HFFc6 (cell line): Measurements from ENCODE around the gene IPO5. TPM values are rescaled to one million over a fixed set of nuclear protein-coding genes. Genes with fewer than 3 reads are reported as not detected.

Source experiments
- DNase-seq: peaks from one replicate; pipeline ENCODE4 v3.0.0-alpha.2; 2018
- H3K27ac Mint-ChIP-seq: 2 replicates; pipeline ENCODE4 v1.8.0; 2020; ENCODE audit warnings: mild to moderate bottlenecking, mixed read lengths
- H3K27me3 Mint-ChIP-seq: 2 replicates; pipeline ENCODE4 v1.8.0; 2021; ENCODE audit warnings: mild to moderate bottlenecking, moderate library complexity, mixed read lengths; ENCODE audit not compliant: insufficient read depth
- H3K36me3 Mint-ChIP-seq: 2 replicates; pipeline ENCODE4 v1.8.0; 2021; ENCODE audit warnings: low read depth, mixed read lengths
- H3K4me1 Mint-ChIP-seq: 2 replicates; pipeline ENCODE4 v1.8.0; 2020; ENCODE audit warnings: low read depth, mixed read lengths
- H3K4me3 Mint-ChIP-seq: 2 replicates; pipeline ENCODE4 v1.8.0; 2020; ENCODE audit warnings: mild to moderate bottlenecking, moderate library complexity, mixed read lengths
- H3K9me3 Mint-ChIP-seq: 2 replicates; pipeline ENCODE4 v1.8.0; 2020; ENCODE audit warnings: mild to moderate bottlenecking, mixed read lengths
- CTCF ChIP-seq: fragments of 200-600 bp; sonication (generic); IDR thresholded peaks from 2 replicates; pipeline ENCODE4 v1.5.0; 2021; ENCODE audit warnings: antibody characterized with exemption, mild to moderate bottlenecking
- total RNA-seq, 6 experiments: library from RNA; stranded (reverse); fragmentation: NEBNext Ultra II Directional; extraction: Animal tissue kit (Norgen Biotek cat#: 25700); gene quantifications; 2 replicates in 1 of 6; 3 replicates in 5 of 6; pipeline ENCODE4 v1.2.3, GENCODE V29; 2021

The IPO5 gene
- total RNA-seq, 6 experiments from 2014 or later, result 183 to 247 (median 222) TPM

GRCh38 chr13:97938706-97939475 lies 14.6 kb upstream of the IPO5 start:
- no peaks in the 10 kb centered on the region for H3K36me3 Mint-ChIP-seq
- no peak overlapping the region for H3K27ac Mint-ChIP-seq
- H3K4me1 Mint-ChIP-seq, result peaks cover 7% of the 10 kb centered on the region
- no peak for DNase-seq
- H3K9me3 Mint-ChIP-seq, result no peaks in the 10 kb centered on the region
- no peak for TF ChIP-seq CTCF
- H3K4me3 Mint-ChIP-seq, result no peak overlapping the region
- peaks cover 2% of the 10 kb centered on the region for H3K27me3 Mint-ChIP-seq

GRCh38 chr13:97944396-97945029 lies 9.0 kb upstream of the IPO5 start:
- H3K4me3 Mint-ChIP-seq, result peak overlapping the region; percentile 37
- H3K27ac Mint-ChIP-seq, result peak overlapping the region; percentile 90
- H3K27me3 Mint-ChIP-seq, result no peaks in the 10 kb centered on the region; the same call in 1 of the 2 replicates
- peaks cover 52% of the 10 kb centered on the region for H3K4me1 Mint-ChIP-seq
- DNase-seq, result peak; percentile 33
- no peaks in the 10 kb centered on the region for H3K9me3 Mint-ChIP-seq
- H3K36me3 Mint-ChIP-seq, result no peaks in the 10 kb centered on the region
- no peak for TF ChIP-seq CTCF

- Mint-ChIP-seq H3K27me3 (no peaks in the 10 kb centered on the region), H3K36me3 (peaks cover 4% of the 10 kb centered on the region), H3K4me3 (peak overlapping the region; percentile 37; the same call in 1 of the 2 replicates), H3K27ac (peak overlapping the region; percentile 90), H3K4me1 (peaks cover 56% of the 10 kb centered on the region), H3K9me3 (peaks cover 4% of the 10 kb centered on the region)
- no peak for TF ChIP-seq CTCF
- no peak for DNase-seq
These were observed 8.1 kb upstream of the IPO5 start for GRCh38 chr13:97945342-97945741.

- peak; percentile 38 for DNase-seq
- Mint-ChIP-seq H3K9me3 (peaks cover 5% of the 10 kb centered on the region), H3K4me1 (peaks cover 58% of the 10 kb centered on the region), H3K27ac (peak overlapping the region; percentile 90), H3K27me3 (no peaks in the 10 kb centered on the region), H3K36me3 (peaks cover 9% of the 10 kb centered on the region), H3K4me3 (peak overlapping the region; percentile 55; the same call in 1 of the 2 replicates)
- TF ChIP-seq CTCF, result peak; percentile 54
These were observed 7.6 kb upstream of the IPO5 start for GRCh38 chr13:97945792-97946419.

GRCh38 chr13:97946951-97947588 lies 6.4 kb upstream of the IPO5 start:
- peaks cover 5% of the 10 kb centered on the region for H3K9me3 Mint-ChIP-seq
- DNase-seq, result peak; percentile 85
- H3K4me3 Mint-ChIP-seq, result peak overlapping the region; percentile 51
- no peaks in the 10 kb centered on the region; the same call in 1 of the 2 replicates for H3K27me3 Mint-ChIP-seq
- peak overlapping the region; percentile 90 for H3K27ac Mint-ChIP-seq
- H3K4me1 Mint-ChIP-seq, result peaks cover 58% of the 10 kb centered on the region
- TF ChIP-seq CTCF, result no peak
- peaks cover 10% of the 10 kb centered on the region for H3K36me3 Mint-ChIP-seq
